K562 (cell line): ENCODE measurements around the gene RHOBTB3. TPM values are rescaled to one million over a fixed set of nuclear protein-coding genes. Genes with fewer than 3 reads are reported as not detected.

ENCODE experiments used
- ATAC-seq: fragments of 200-7000 bp; cut with Tn5 transposase; 3 replicates; pipeline ENCODE4 v1.9.1; 2020; ENCODE audit warnings: moderate library complexity
- BruUV-seq: library from RNA; stranded (reverse); fragments of 400-500 nt; replicated peaks from 2 replicates; lab custom pipeline; 2021; lab: Mats Ljungman, UMichigan
- CTCF ChIA-PET: fragments of 300-600 bp; formaldehyde crosslinking; extraction: SDS; loops from one replicate; lab custom pipeline; 2021; ENCODE audit warnings: low intra/inter-chr PET ratio; lab: Yijun Ruan, JAX
- POLR2A ChIA-PET: fragments of 300-600, 350-650 bp; sonication (Branson Sonifier 250); formaldehyde crosslinking; extraction: SDS; loops from one replicate; lab custom pipeline; 2021; ENCODE audit warnings: antibody characterized with exemption, inconsistent platforms; lab: Yijun Ruan, JAX
- DNase-seq, 4 experiments: peaks; one replicate each; pipeline versions ENCODE4 v3.0.0 to v3.0.0-alpha.2; 2011 to 2018; ENCODE audit warnings: low spot score in 3 of 4, mixed read lengths in 3 of 4; ENCODE audit errors: extremely low read depth in 1 of 4
- FAIRE-seq: peaks from 2 replicates; lab custom pipeline; 2011; peaks lifted over from hg19 to GRCh38; lab: Jason Lieb, UNC
- H2AFZ ChIP-seq: 2 replicates; pipeline ENCODE4 v1.6.0; 2011; ENCODE audit warnings: low read depth, low read length, control low read depth, inconsistent platforms
- H3K27ac ChIP-seq: fragments of 200-600 bp; 3 replicates; pipeline ENCODE4 v1.8.0; 2011; ENCODE audit warnings: low read depth, mild to moderate bottlenecking, control low read depth, inconsistent platforms, low read length, moderate library complexity, mixed read lengths; ENCODE audit errors: extremely low read depth
- H3K27me3 ChIP-seq, 2 experiments: fragments of 300-600 bp in 1 of 2; 2 replicates in 1 of 2; 3 replicates in 1 of 2; pipeline versions ENCODE4 v1.6.0 to v1.8.0; 2011; ENCODE audit warnings: inconsistent platforms in 2 of 2, low read length in 2 of 2, mild to moderate bottlenecking in 1 of 2, mixed read lengths in 1 of 2, moderate library complexity in 1 of 2; ENCODE audit not compliant: control insufficient read depth in 2 of 2, insufficient read depth in 2 of 2
- H3K36me3 ChIP-seq: fragments of 300-600 bp; 3 replicates; pipeline ENCODE4 v1.8.0; 2011; ENCODE audit warnings: mild to moderate bottlenecking, low read length, inconsistent platforms; ENCODE audit not compliant: control insufficient read depth, insufficient read depth
- H3K4me1 ChIP-seq, 2 experiments: fragments of 200-600 bp in 1 of 2; replicated peaks in 1 of 2; 2 replicates in 1 of 2; 3 replicates in 1 of 2; pipeline versions ENCODE4 v1.5.1 to v1.8.0; 2011; ENCODE audit warnings: inconsistent platforms in 2 of 2, low read length in 2 of 2, mild to moderate bottlenecking in 1 of 2, mixed read lengths in 1 of 2, moderate library complexity in 1 of 2; ENCODE audit not compliant: control insufficient read depth in 2 of 2, insufficient read depth in 2 of 2
- H3K4me2 ChIP-seq: 2 replicates; pipeline ENCODE4 v1.6.1; 2011; ENCODE audit warnings: low read length, control low read depth, inconsistent platforms, mixed read lengths; ENCODE audit not compliant: insufficient read depth
- H3K4me3 ChIP-seq: fragments of 200-600 bp; sonication (generic), shearing (Covaris generic); 2 replicates; pipeline ENCODE4 v1.5.1; 2016; ENCODE audit warnings: control low read depth, inconsistent platforms
- H3K79me2 ChIP-seq: fragments of 200-600 bp; 3 replicates; pipeline ENCODE4 v1.8.0; 2011; ENCODE audit warnings: low read length, inconsistent platforms; ENCODE audit not compliant: control insufficient read depth, insufficient read depth
- H3K9ac ChIP-seq, 2 experiments: 2 replicates each; pipeline versions ENCODE4 v1.6.0 to v1.6.1; 2011; ENCODE audit warnings: low read depth in 2 of 2, low read length in 2 of 2, control low read depth in 1 of 2, inconsistent platforms in 1 of 2, mild to moderate bottlenecking in 1 of 2, mixed read lengths in 1 of 2; ENCODE audit not compliant: insufficient read depth in 1 of 2
- H3K9me1 ChIP-seq: one replicate; pipeline ENCODE4 v1.6.0; 2011; ENCODE audit warnings: inconsistent platforms, mild to moderate bottlenecking, low read length, moderate library complexity; ENCODE audit not compliant: control insufficient read depth, insufficient read depth
- H3K9me3 ChIP-seq: replicated peaks from 2 replicates; pipeline ENCODE4 v1.5.1; 2011; ENCODE audit warnings: low read depth, low read length, inconsistent platforms; ENCODE audit not compliant: control insufficient read depth, insufficient read depth
- H4K20me1 ChIP-seq: replicated peaks from 2 replicates; pipeline ENCODE4 v1.6.1; 2011; ENCODE audit warnings: low read length, inconsistent platforms, mixed read lengths; ENCODE audit not compliant: control insufficient read depth, insufficient read depth
- FOXJ3 ChIP-seq: sonication (generic); formaldehyde crosslinking; IDR thresholded peaks from 2 replicates; pipeline ENCODE4 v1.4.0; 2020; ENCODE audit warnings: mild to moderate bottlenecking, missing genetic modification reagents
- HDAC8 ChIP-seq: fragments of 450-650 bp; IDR thresholded peaks from 2 replicates; pipeline ENCODE4 v1.6.1; 2016; ENCODE audit warnings: mild to moderate bottlenecking, missing genetic modification characterization, moderate library complexity, missing compliant biosample characterization
- MXI1 ChIP-seq: IDR thresholded peaks from 2 replicates; pipeline ENCODE4 v1.6.1; 2011; ENCODE audit warnings: low read depth, mild to moderate bottlenecking, improper control_type of control experiment, low read length
- PHF8 ChIP-seq: fragments of 200-600 bp; sonication (generic); IDR thresholded peaks from 2 replicates; pipeline ENCODE4 v1.6.1; 2012; ENCODE audit warnings: mixed run types, mild to moderate bottlenecking, inconsistent platforms, low read length, moderate library complexity, borderline replicate concordance
- TFE3 ChIP-seq: fragments of 450-650 bp; formaldehyde crosslinking; IDR thresholded peaks from 2 replicates; pipeline ENCODE4 v1.4.0; 2020; ENCODE audit warnings: mild to moderate bottlenecking, mixed read lengths
- USF2 ChIP-seq: sonication (generic); formaldehyde crosslinking; IDR thresholded peaks from 2 replicates; pipeline ENCODE4 v1.5.0; 2020; ENCODE audit warnings: missing genetic modification reagents
- WGBS: fragments of 100-300 bp; shearing (Covaris generic); methylation state at CpG from one replicate; pipeline ENCODE4 v1.1.6; 2016; ENCODE audit warnings: low coverage, mixed read lengths; ENCODE audit not compliant: insufficient coverage; ENCODE audit errors: missing lambda C conversion rate; 5-methylcytosine and 5-hydroxymethylcytosine counted together
- in situ Hi-C: fragments of 300-500 bp; cut with MboI; formaldehyde crosslinking; loops from 4 replicates; pipeline ENCODE4 v1.15.0; 2018; ENCODE audit warnings: inconsistent platforms, mixed read lengths
- intact Hi-C: fragments of 100-400 bp; cut with micrococcal nuclease; formaldehyde crosslinking; loops from 2 replicates; pipeline ENCODE4 v1.14.2; 2022
- polyA plus RNA-seq, 8 experiments: library from polyadenylated mRNA; depleted of rRNA in 4 of 8; stranded (reverse) in 5 of 8; unstranded in 3 of 8; fragments of >200 nt; fragmentation: Nextera tagmentation in 2 of 8; fragmentation: Illumina TruSeq in 1 of 8; extraction: Ambion mirVana in 2 of 8; extraction: Trizol in 1 of 8; gene quantifications; 2 replicates each; pipeline versions ENCODE4 v1.2.1 to v1.2.3, GENCODE V29; 2011 to 2014; ENCODE audit warnings: inconsistent platforms in 1 of 8, missing spikeins in 1 of 8
- total RNA-seq, 7 experiments: library from RNA; depleted of rRNA in 6 of 7; stranded (reverse); fragments of >200 nt in 6 of 7; fragmentation: Illumina TruSeq in 2 of 7; extraction: Trizol in 2 of 7; gene quantifications; 2 replicates each; pipeline versions ENCODE4 v1.2.1 to v1.2.3, GENCODE V29; 2011 to 2021; ENCODE audit warnings: low replicate concordance in 1 of 7

RHOBTB3 gene
- total and polyA plus RNA-seq, 9 of the 15 experiments (the other 6 are each of a cell fraction or from before 2014, with no cell fraction given) = 39.7 to 143 (median 115) TPM

- Histone ChIP-seq H3K4me3 (no peak overlapping the region), H3K4me1 (peaks cover 5 to 18% of the 10 kb centered on the region in 2 experiments; a peak in 4 of 5 replicates), H3K9me3 (no peaks in the 10 kb centered on the region), H3K9me1 (no peaks in the 10 kb centered on the region), H3K9ac (no peak overlapping the region), H3K4me2 (no peak overlapping the region), H3K27me3 (no peaks in the 10 kb centered on the region), H4K20me1 (no peaks in the 10 kb centered on the region), H3K27ac (no peak overlapping the region), H3K79me2 (no peaks in the 10 kb centered on the region), H3K36me3 (no peaks in the 10 kb centered on the region), H2AFZ (no peak overlapping the region)
- BruUV-seq = no TSS peak
- no peak for FAIRE-seq
- WGBS = 0% methylated on average over 1 of the region's 1 CpG
- no peak for TF ChIP-seq MXI1
- 0 out of 2 replicates have a peak, but pooled peaks have one; percentile 8 for TF ChIP-seq USF2
- TF ChIP-seq FOXJ3 (CRISPR knock-in tag) = no peak
- 0 out of 2 replicates have a peak, but pooled peaks have one; percentile 8 for TF ChIP-seq TFE3
- TF ChIP-seq PHF8 = no peak
- no peak for TF ChIP-seq HDAC8 (tag)
- DNase-seq = no peak
- POLR2A ChIA-PET = interaction anchor here (0.6 to 1.0 kb wide), 4 partner anchors 9 to 792 kb away, joined by 3 to 4 read pairs (median 4); partner anchors contain the start of gene GLRX
- no peak for ATAC-seq
- CTCF ChIA-PET = no interaction called here
- in situ Hi-C loops = loop anchor here (25.0 kb wide), 1 partner anchor 876 kb away; no protein-coding TSS in a partner anchor
- intact Hi-C loops = no loop called here
Measured at GRCh38 chr5:95838556-95838955, 107.4 kb downstream of the RHOBTB3 start.
